ENCODE data around the gene POU3F2. TPM values are rescaled to one million over a fixed set of nuclear protein-coding genes. Genes with fewer than 3 reads are reported as not detected.
A peak's percentile ranks its signal among the peaks of the same experiment; 100 is the strongest.

POU3F2 gene
- total RNA-seq, 4 donors from 2014 or later, result not detected

- peaks cover 2 to 62% (median 16%) of the 10 kb centered on the region in 4 donors for H3K4me1 ChIP-seq
- peaks cover 0 to 77% of the 10 kb centered on the region in 2 donors for H3K27me3 ChIP-seq
- DNase-seq, result no peak
- H3K36me3 ChIP-seq, result no peaks in the 10 kb centered on the region
- H3K4me3 ChIP-seq, result peak overlapping the region in 3 of 4 donors; percentile 56 to 61 (median 58)
- no peak for TF ChIP-seq POLR2A (IDR thresholded peaks at IDR 0.05)
- TF ChIP-seq, protein P1, sequence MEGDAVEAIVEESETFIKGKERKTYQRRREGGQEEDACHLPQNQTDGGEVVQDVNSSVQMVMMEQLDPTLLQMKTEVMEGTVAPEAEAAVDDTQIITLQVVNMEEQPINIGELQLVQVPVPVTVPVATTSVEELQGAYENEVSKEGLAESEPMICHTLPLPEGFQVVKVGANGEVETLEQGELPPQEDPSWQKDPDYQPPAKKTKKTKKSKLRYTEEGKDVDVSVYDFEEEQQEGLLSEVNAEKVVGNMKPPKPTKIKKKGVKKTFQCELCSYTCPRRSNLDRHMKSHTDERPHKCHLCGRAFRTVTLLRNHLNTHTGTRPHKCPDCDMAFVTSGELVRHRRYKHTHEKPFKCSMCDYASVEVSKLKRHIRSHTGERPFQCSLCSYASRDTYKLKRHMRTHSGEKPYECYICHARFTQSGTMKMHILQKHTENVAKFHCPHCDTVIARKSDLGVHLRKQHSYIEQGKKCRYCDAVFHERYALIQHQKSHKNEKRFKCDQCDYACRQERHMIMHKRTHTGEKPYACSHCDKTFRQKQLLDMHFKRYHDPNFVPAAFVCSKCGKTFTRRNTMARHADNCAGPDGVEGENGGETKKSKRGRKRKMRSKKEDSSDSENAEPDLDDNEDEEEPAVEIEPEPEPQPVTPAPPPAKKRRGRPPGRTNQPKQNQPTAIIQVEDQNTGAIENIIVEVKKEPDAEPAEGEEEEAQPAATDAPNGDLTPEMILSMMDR (IDR thresholded peaks at IDR 0.05), result no peak
- H3K27ac ChIP-seq, result no peak overlapping the region
- peaks cover 0 to 10% (median 0%) of the 10 kb centered on the region in 4 donors for H3K9me3 ChIP-seq
These were observed 1.9 kb upstream of the POU3F2 start for GRCh38 chr6:98832284-98833056.

DNA sequence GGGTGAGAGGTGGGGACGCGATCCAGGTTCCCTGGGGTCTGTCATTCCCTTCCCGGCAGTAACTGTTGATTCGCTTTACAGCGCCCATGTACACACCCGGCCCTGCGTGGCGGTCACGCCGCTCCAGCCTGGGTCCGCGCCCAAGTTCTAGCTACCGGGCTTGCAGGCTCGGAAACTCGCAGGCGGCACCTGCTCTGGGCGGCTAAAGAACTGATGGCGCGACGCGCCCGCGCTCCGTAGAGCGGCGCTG lies 1.4 kb upstream of the POU3F2 start:
- DNase-seq, result no peak
- H3K4me3 ChIP-seq, result peak overlapping the region; percentile 44 to 61 (median 57)
- H3K27me3 ChIP-seq, result peaks cover 0 to 77% of the 10 kb centered on the region in 2 donors
- TF ChIP-seq, protein P1 (IDR thresholded peaks at IDR 0.05), result no peak
- no peak for TF ChIP-seq POLR2A (IDR thresholded peaks at IDR 0.05)
- no peaks in the 10 kb centered on the region for H3K36me3 ChIP-seq
- peaks cover 2 to 57% (median 16%) of the 10 kb centered on the region in 4 donors for H3K4me1 ChIP-seq
- peaks cover 0 to 10% (median 0%) of the 10 kb centered on the region in 4 donors for H3K9me3 ChIP-seq
- H3K27ac ChIP-seq, result no peak overlapping the region

- Histone ChIP-seq H3K36me3 (no peaks in the 10 kb centered on the region), H3K27ac (no peak overlapping the region), H3K4me3 (peak overlapping the region; percentile 44 to 61 (median 57)), H3K27me3 (peaks cover 0 to 75% of the 10 kb centered on the region in 2 donors), H3K9me3 (peaks cover 0 to 10% (median 0%) of the 10 kb centered on the region in 4 donors), H3K4me1 (peaks cover 2 to 52% (median 16%) of the 10 kb centered on the region in 4 donors)
- TF ChIP-seq, protein P1 (IDR thresholded peaks at IDR 0.05), result no peak
- no peak for TF ChIP-seq POLR2A (IDR thresholded peaks at IDR 0.05)
- DNase-seq, result peak in 2 of 3 donors; percentile 47 to 56
These were observed 891 bp upstream of the POU3F2 start for GRCh38 chr6:98833307-98834059.

DNA sequence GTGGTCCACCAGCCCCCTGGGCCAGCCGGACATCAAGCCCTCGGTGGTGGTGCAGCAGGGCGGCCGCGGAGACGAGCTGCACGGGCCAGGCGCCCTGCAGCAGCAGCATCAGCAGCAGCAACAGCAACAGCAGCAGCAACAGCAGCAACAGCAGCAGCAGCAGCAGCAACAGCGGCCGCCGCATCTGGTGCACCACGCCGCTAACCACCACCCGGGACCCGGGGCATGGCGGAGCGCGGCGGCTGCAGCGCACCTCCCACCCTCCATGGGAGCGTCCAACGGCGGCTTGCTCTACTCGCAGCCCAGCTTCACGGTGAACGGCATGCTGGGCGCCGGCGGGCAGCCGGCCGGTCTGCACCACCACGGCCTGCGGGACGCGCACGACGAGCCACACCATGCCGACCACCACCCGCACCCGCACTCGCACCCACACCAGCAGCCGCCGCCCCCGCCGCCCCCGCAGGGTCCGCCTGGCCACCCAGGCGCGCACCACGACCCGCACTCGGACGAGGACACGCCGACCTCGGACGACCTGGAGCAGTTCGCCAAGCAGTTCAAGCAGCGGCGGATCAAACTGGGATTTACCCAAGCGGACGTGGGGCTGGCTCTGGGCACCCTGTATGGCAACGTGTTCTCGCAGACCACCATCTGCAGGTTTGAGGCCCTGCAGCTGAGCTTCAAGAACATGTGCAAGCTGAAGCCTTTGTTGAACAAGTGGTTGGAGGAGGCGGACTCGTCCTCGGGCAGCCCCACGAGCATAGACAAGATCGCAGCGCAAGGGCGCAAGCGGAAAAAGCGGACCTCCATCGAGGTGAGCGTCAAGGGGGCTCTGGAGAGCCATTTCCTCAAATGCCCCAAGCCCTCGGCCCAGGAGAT lies 1.0 kb downstream of the POU3F2 start:
- Histone ChIP-seq H3K27me3 (peaks cover 0 to 60% of the 10 kb centered on the region in 2 donors), H3K9me3 (peaks cover 0 to 10% (median 0%) of the 10 kb centered on the region in 4 donors), H3K36me3 (no peaks in the 10 kb centered on the region), H3K4me3 (peak overlapping the region; percentile 4 to 61 (median 57)), H3K27ac (no peak overlapping the region), H3K4me1 (peaks cover 2 to 52% (median 16%) of the 10 kb centered on the region in 4 donors)
- peak in 1 of 3 donors; percentile 48 for DNase-seq
- TF ChIP-seq, protein P1 (IDR thresholded peaks at IDR 0.05), result no peak
- no peak for TF ChIP-seq POLR2A (IDR thresholded peaks at IDR 0.05)

Measured in Peyer's patch (tissue), 4 donors.